ENCODE measurements around the gene HMX1. TPM values are rescaled to one million over a fixed set of nuclear protein-coding genes. Genes with fewer than 3 reads are reported as not detected.

HMX1 gene
- total RNA-seq, 1 experiment from 2014 or later: not detected

- no peak overlapping the region for H3K27ac Mint-ChIP-seq (ENCODE audit: low read depth, unreplicated experiment)
- TF ChIP-seq CTCF (IDR thresholded peaks at IDR 0.05; ENCODE audit: unreplicated experiment): no peak
- POLR2A ChIA-PET: interaction anchor here (0.7 kb wide), 1 partner anchor 328 kb away, joined by 3 read pairs; no protein-coding TSS in a partner anchor
These were observed 20.3 kb upstream of the HMX1 start for GRCh38 chr4:8891646-8892555.

GRCh38 chr4:8891255-8891645, 19.6 kb upstream of the HMX1 start:
- ChIA-PET CTCF (interaction anchor here (0.7 to 1.2 kb wide), 3 partner anchors 26 to 284 kb away, joined by 3 to 7 read pairs (median 3); no protein-coding TSS in a partner anchor), POLR2A (interaction anchor here (0.7 kb wide), 1 partner anchor 327 kb away, joined by 3 read pairs; no protein-coding TSS in a partner anchor)
- TF ChIP-seq CTCF (IDR thresholded peaks at IDR 0.05; ENCODE audit: unreplicated experiment): no peak
- Mint-ChIP-seq H3K27ac (ENCODE audit: low read depth, unreplicated experiment) (no peak overlapping the region), H3K9me3 (ENCODE audit: unreplicated experiment) (no peaks in the 10 kb centered on the region), H3K27me3 (ENCODE audit: insufficient read depth, unreplicated experiment) (no peaks in the 10 kb centered on the region), H3K36me3 (ENCODE audit: insufficient read depth, unreplicated experiment) (no peaks in the 10 kb centered on the region), H3K4me1 (ENCODE audit: insufficient read depth, unreplicated experiment) (no peaks in the 10 kb centered on the region), H3K4me3 (ENCODE audit: unreplicated experiment) (no peak overlapping the region)
- intact Hi-C loops (cut with micrococcal nuclease): no loop called here
- BruUV-seq (replicated peaks): no TSS peak
- no peak for DNase-seq (ENCODE audit: unreplicated experiment)

More at GRCh38 chr4:8891646-8892555, 20.3 kb upstream of the HMX1 start:
- intact Hi-C loops (cut with micrococcal nuclease): no loop called here
- no peak overlapping the region for H3K4me3 Mint-ChIP-seq (ENCODE audit: unreplicated experiment)
- H3K4me1 Mint-ChIP-seq (ENCODE audit: insufficient read depth, unreplicated experiment): no peaks in the 10 kb centered on the region
- no peak for DNase-seq (ENCODE audit: unreplicated experiment)
- CTCF ChIA-PET: interaction anchor here (0.7 to 1.0 kb wide), 3 partner anchors 26 to 285 kb away, joined by 3 to 7 read pairs (median 3); no protein-coding TSS in a partner anchor
- no TSS peak for BruUV-seq (replicated peaks)
- no peaks in the 10 kb centered on the region for H3K9me3 Mint-ChIP-seq (ENCODE audit: unreplicated experiment)
- no peaks in the 10 kb centered on the region for H3K36me3 Mint-ChIP-seq (ENCODE audit: insufficient read depth, unreplicated experiment)
- H3K27me3 Mint-ChIP-seq (ENCODE audit: insufficient read depth, unreplicated experiment): no peaks in the 10 kb centered on the region

- H3K27me3 Mint-ChIP-seq (ENCODE audit: insufficient read depth, unreplicated experiment): no peaks in the 10 kb centered on the region
- intact Hi-C loops (cut with micrococcal nuclease): no loop called here
- no peaks in the 10 kb centered on the region for H3K36me3 Mint-ChIP-seq (ENCODE audit: insufficient read depth, unreplicated experiment)
- H3K4me1 Mint-ChIP-seq (ENCODE audit: insufficient read depth, unreplicated experiment): no peaks in the 10 kb centered on the region
- H3K27ac Mint-ChIP-seq (ENCODE audit: low read depth, unreplicated experiment): no peak overlapping the region
- no peak for DNase-seq (ENCODE audit: unreplicated experiment)
- no peak overlapping the region for H3K4me3 Mint-ChIP-seq (ENCODE audit: unreplicated experiment)
- no peak for TF ChIP-seq CTCF (IDR thresholded peaks at IDR 0.05; ENCODE audit: unreplicated experiment)
- ChIA-PET CTCF (interaction anchor here (0.6 to 5.5 kb wide), 5 partner anchors 16 to 281 kb away, joined by 3 to 30 read pairs (median 3); no protein-coding TSS in a partner anchor), POLR2A (interaction anchor here (0.5 kb wide), 1 partner anchor 8 kb away, joined by 3 read pairs; no protein-coding TSS in a partner anchor)
- no TSS peak for BruUV-seq (replicated peaks)
- no peaks in the 10 kb centered on the region for H3K9me3 Mint-ChIP-seq (ENCODE audit: unreplicated experiment)
These were observed 17.2 kb upstream of the HMX1 start for GRCh38 chr4:8888856-8889255.

GRCh38 chr4:8886612-8887406, 15.2 kb upstream of the HMX1 start:
- peak; percentile 5 for DNase-seq (ENCODE audit: unreplicated experiment)
- CTCF ChIA-PET: interaction anchor here (0.6 to 5.5 kb wide), 17 partner anchors 10 to 419 kb away, joined by 3 to 49 read pairs (median 3); no protein-coding TSS in a partner anchor
- Mint-ChIP-seq H3K27ac (ENCODE audit: low read depth, unreplicated experiment) (no peak overlapping the region), H3K36me3 (ENCODE audit: insufficient read depth, unreplicated experiment) (no peaks in the 10 kb centered on the region), H3K27me3 (ENCODE audit: insufficient read depth, unreplicated experiment) (no peaks in the 10 kb centered on the region), H3K9me3 (ENCODE audit: unreplicated experiment) (no peaks in the 10 kb centered on the region), H3K4me1 (ENCODE audit: insufficient read depth, unreplicated experiment) (no peaks in the 10 kb centered on the region), H3K4me3 (ENCODE audit: unreplicated experiment) (no peak overlapping the region)
- intact Hi-C loops (cut with micrococcal nuclease): no loop called here
- POLR2A ChIA-PET: no interaction called here
- TF ChIP-seq CTCF (IDR thresholded peaks at IDR 0.05; ENCODE audit: unreplicated experiment): peak; percentile 37
- BruUV-seq (replicated peaks): no TSS peak
